OCI-LY7 (cell line): ENCODE measurements around the gene PGGT1B. TPM values are rescaled to one million over a fixed set of nuclear protein-coding genes. Genes with fewer than 3 reads are reported as not detected.

ENCODE experiments used
- BruUV-seq: library from RNA; stranded (reverse); fragments of 400-500 nt; replicated peaks from 2 replicates; lab custom pipeline; 2021; lab: Mats Ljungman, UMichigan
- CTCF ChIA-PET: fragments of 300-600 bp; sonication (Branson Sonifier 250); formaldehyde crosslinking; loops from one replicate; lab custom pipeline; 2022; ENCODE audit warnings: antibody characterized with exemption; ENCODE audit not compliant: unreplicated experiment; lab: Charles Lee
- POLR2A ChIA-PET: fragments of 300-600 bp; sonication (Branson Sonifier 250); formaldehyde crosslinking; loops from one replicate; lab custom pipeline; 2022; ENCODE audit warnings: antibody characterized with exemption; lab: Charles Lee
- DNase-seq: peaks from one replicate; pipeline ENCODE4 v3.0.0-alpha.2; 2015; ENCODE audit warnings: low spot score
- H2AFZ ChIP-seq: fragments of 200-600 bp; sonication (generic), shearing (Covaris generic); 2 replicates; pipeline ENCODE4 v1.6.1; 2014; ENCODE audit warnings: mild to moderate bottlenecking, antibody characterized with exemption, low read length, moderate library complexity
- H3K27ac ChIP-seq: fragments of 200-600 bp; sonication (generic); 2 replicates; pipeline ENCODE4 v1.5.1; 2014; ENCODE audit warnings: mixed run types, low read depth, mild to moderate bottlenecking, moderate library complexity, low read length, inconsistent platforms; ENCODE audit not compliant: poor library complexity, severe bottlenecking
- H3K36me3 ChIP-seq: fragments of 200-600 bp; sonication (generic); 2 replicates; pipeline ENCODE4 v1.6.1; 2014; ENCODE audit warnings: mild to moderate bottlenecking, antibody characterized with exemption, low read length, moderate library complexity, mixed read lengths; ENCODE audit not compliant: insufficient read depth
- H3K4me1 ChIP-seq: fragments of 200-600 bp; sonication (generic); 2 replicates; pipeline ENCODE4 v1.5.1; 2014; ENCODE audit warnings: mild to moderate bottlenecking, low read length; ENCODE audit not compliant: insufficient read depth, poor library complexity, severe bottlenecking
- H3K4me2 ChIP-seq: fragments of 200-600 bp; sonication (generic); 2 replicates; pipeline ENCODE4 v1.6.1; 2014; ENCODE audit warnings: mild to moderate bottlenecking, low read length
- H3K4me3 ChIP-seq: fragments of 200-600 bp; sonication (generic); 2 replicates; pipeline ENCODE4 v1.5.1; 2014; ENCODE audit warnings: mild to moderate bottlenecking, low read depth, low read length; ENCODE audit not compliant: poor library complexity, severe bottlenecking
- H3K79me2 ChIP-seq: fragments of 200-600 bp; sonication (generic); 2 replicates; pipeline ENCODE4 v1.6.1; 2016; ENCODE audit warnings: low read depth, mild to moderate bottlenecking, low read length, moderate library complexity, mixed read lengths; ENCODE audit not compliant: insufficient read depth
- H3K9me2 ChIP-seq: fragments of 200-600 bp; sonication (generic); 2 replicates; pipeline ENCODE4 v1.6.1; 2016; ENCODE audit warnings: mild to moderate bottlenecking, low read length, mixed read lengths; ENCODE audit not compliant: insufficient read depth
- H3K9me3 ChIP-seq: fragments of 200-600 bp; sonication (generic); 2 replicates; pipeline ENCODE4 v1.6.1; 2014; ENCODE audit warnings: mild to moderate bottlenecking, mixed run types, low read length, mixed read lengths
- H4K20me1 ChIP-seq: fragments of 200-600 bp; sonication (generic); 2 replicates; pipeline ENCODE4 v1.6.1; 2014; ENCODE audit warnings: mild to moderate bottlenecking, antibody characterized with exemption, low read length, moderate library complexity, mixed read lengths; ENCODE audit not compliant: insufficient read depth
- CTCF ChIP-seq: fragments of 200-600 bp; sonication (generic); conservative IDR thresholded peaks from 2 replicates; pipeline ENCODE4 v1.5.1; 2014; ENCODE audit warnings: mild to moderate bottlenecking, antibody characterized with exemption, low read length, moderate library complexity, mixed read lengths
- EZH2phosphoT487 ChIP-seq: fragments of 200-600 bp; sonication (generic); IDR thresholded peaks from 2 replicates; pipeline ENCODE4 v1.6.1; 2018; ENCODE audit warnings: low read depth, borderline replicate concordance, mild to moderate bottlenecking, mixed run types, antibody characterized with exemption, low read length, moderate library complexity, mixed read lengths
- intact Hi-C: fragments of 100-400 bp; cut with micrococcal nuclease; formaldehyde crosslinking; loops from one replicate; pipeline ENCODE4 v1.10.0; 2022; ENCODE audit not compliant: unreplicated experiment
- total RNA-seq, 2 experiments: library from RNA; depleted of rRNA in 1 of 2; stranded (reverse); fragments of >200 nt in 1 of 2; shearing (Covaris generic) in 1 of 2; gene quantifications; 2 replicates each; pipeline ENCODE4 v1.2.3, GENCODE V29; 2014 to 2022

The PGGT1B gene
- total RNA-seq, 2 experiments from 2014 or later: 19.7 to 54.7 TPM

- ChIA-PET CTCF (interaction anchor here (0.6 kb wide), 1 partner anchor 10 kb away, joined by 4 read pairs; no protein-coding TSS in a partner anchor), POLR2A (interaction anchor here (0.5 to 2.2 kb wide), 13 partner anchors 10 to 255 kb away, joined by 3 to 9 read pairs (median 4); partner anchors contain the start of gene PGGT1B)
- Histone ChIP-seq H3K9me3 (peaks cover 18% of the 10 kb centered on the region; the same call in 1 of the 2 replicates), H2AFZ (peak within 1 kb of the TSS; percentile 77), H3K9me2 (no peaks in the 10 kb centered on the region), H3K4me1 (peaks cover 14% of the 10 kb centered on the region), H3K36me3 (peaks cover 9% of the 10 kb centered on the region; the same call in 1 of the 2 replicates), H3K4me2 (peak within 1 kb of the TSS; percentile 81), H4K20me1 (no peaks in the 10 kb centered on the region), H3K79me2 (peaks cover 10% of the 10 kb centered on the region), H3K27ac (peak within 1 kb of the TSS; percentile 1), H3K4me3 (peak within 1 kb of the TSS; percentile 83)
- BruUV-seq: no TSS peak
- intact Hi-C loops: loop anchor here (1.0 to 5.0 kb wide), 2 partner anchors 34 to 546 kb away; partner anchors contain the start of genes AP3S1, ATG12 and PGGT1B
- no peak for TF ChIP-seq EZH2phosphoT487
- no peak for TF ChIP-seq CTCF
- DNase-seq: peak; percentile 79
These were observed 33.7 kb upstream of the PGGT1B start, which contains the start of gene CCDC112 for GRCh38 chr5:115296124-115297022. Gene CCDC112 (minus strand): TSS chr5:115296654. CDS start chr5:115296543, 111 bp downstream.

DNA sequence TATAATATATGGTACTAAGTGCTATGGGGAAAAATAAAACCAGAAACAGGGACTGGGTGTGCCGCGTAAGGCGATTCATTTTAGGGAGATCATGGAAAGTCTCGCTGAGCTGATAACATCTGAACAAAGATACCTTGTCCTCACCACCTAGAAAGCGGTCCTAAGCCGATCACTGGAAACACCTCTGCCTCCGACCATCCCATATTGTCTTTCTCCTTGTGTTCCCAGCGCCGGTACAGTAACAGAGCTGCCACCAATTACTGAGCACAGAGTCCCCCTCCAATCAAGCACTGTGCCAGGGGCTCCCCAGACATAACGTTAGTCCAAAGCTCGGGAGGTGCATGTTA is 33.1 kb upstream of the PGGT1B start:
- no peaks in the 10 kb centered on the region for H3K9me2 ChIP-seq
- peaks cover 19% of the 10 kb centered on the region; the same call in 1 of the 2 replicates for H3K9me3 ChIP-seq
- peaks cover 10% of the 10 kb centered on the region for H3K79me2 ChIP-seq
- H3K4me2 ChIP-seq: peak overlapping the region; percentile 81
- H3K36me3 ChIP-seq: peaks cover 9% of the 10 kb centered on the region; the same call in 1 of the 2 replicates
- peaks cover 14% of the 10 kb centered on the region for H3K4me1 ChIP-seq
- H3K4me3 ChIP-seq: peak overlapping the region; percentile 83
- TF ChIP-seq EZH2phosphoT487: no peak
- TF ChIP-seq CTCF: no peak
- peak overlapping the region; percentile 1 for H3K27ac ChIP-seq
- POLR2A ChIA-PET: interaction anchor here (0.5 to 2.2 kb wide), 12 partner anchors 10 to 245 kb away, joined by 3 to 9 read pairs (median 4); partner anchors contain the start of gene PGGT1B
- intact Hi-C loops: loop anchor here (1.0 to 5.0 kb wide), 2 partner anchors 33 to 547 kb away; partner anchors contain the start of genes AP3S1, ATG12 and PGGT1B
- CTCF ChIA-PET: no interaction called here
- no peak for DNase-seq
- no TSS peak for BruUV-seq
- no peaks in the 10 kb centered on the region for H4K20me1 ChIP-seq
- peak overlapping the region; percentile 77 for H2AFZ ChIP-seq
